HepG2 (cell line): Measurements from ENCODE around the gene OR7G1. TPM values are rescaled to one million over a fixed set of nuclear protein-coding genes. Genes with fewer than 3 reads are reported as not detected.

Source experiments
- ELF4 ChIP-seq: sonication (generic); formaldehyde crosslinking; IDR thresholded peaks from 2 replicates; pipeline ENCODE4 v1.5.0; 2020; ENCODE audit warnings: missing genetic modification reagents, mild to moderate bottlenecking, moderate library complexity, borderline replicate concordance
- NCOA2 ChIP-seq: sonication (generic); formaldehyde crosslinking; IDR thresholded peaks from 2 replicates; pipeline ENCODE4 v1.8.0; 2022; ENCODE audit warnings: inconsistent platforms
- SOX13 ChIP-seq, 3 experiments: fragments of 450-650 bp in 1 of 3; sonication (generic) in 1 of 3; formaldehyde crosslinking in 1 of 3; IDR thresholded peaks in 2 of 3; conservative IDR thresholded peaks in 1 of 3; 2 replicates each; pipeline versions ENCODE4 v1.5.0 to v1.6.1; 2016 to 2020; ENCODE audit warnings: antibody characterized with exemption in 1 of 3, mild to moderate bottlenecking in 1 of 3, missing compliant biosample characterization in 1 of 3, missing genetic modification reagents in 1 of 3, moderate library complexity in 1 of 3
- polyA plus RNA-seq, 8 experiments: library from polyadenylated mRNA; depleted of rRNA in 3 of 8; stranded (reverse) in 7 of 8; unstranded in 1 of 8; fragments of >200 nt; fragmentation: Illumina TruSeq in 4 of 8; extraction: Trizol in 4 of 8; gene quantifications; 2 replicates each; pipeline versions ENCODE4 v1.2.1 to v1.2.3, GENCODE V29; 2011 to 2016; ENCODE audit warnings: low read depth in 4 of 8, missing spikeins in 1 of 8, mixed read lengths in 1 of 8; ENCODE audit not compliant: insufficient read depth in 1 of 8
- total RNA-seq, 5 experiments: library from RNA; depleted of rRNA; stranded (reverse); fragments of >200 nt; fragmentation: Illumina TruSeq; extraction: Trizol; gene quantifications; 2 replicates each; pipeline ENCODE4 v1.2.3, GENCODE V29; 2016; ENCODE audit warnings: low read depth in 1 of 5
- TF ChIP-seq, protein P1 (sequence below): sonication (generic); formaldehyde crosslinking; IDR thresholded peaks from 2 replicates; pipeline ENCODE4 v1.5.0; 2020; ENCODE audit warnings: mild to moderate bottlenecking, missing genetic modification reagents
- TF ChIP-seq, protein P2 (sequence below): sonication (generic); formaldehyde crosslinking; conservative IDR thresholded peaks from 2 replicates; pipeline ENCODE4 v1.4.0; 2020; ENCODE audit warnings: missing genetic modification reagents
- TF ChIP-seq, protein P3 (sequence below): sonication (generic); formaldehyde crosslinking; IDR thresholded peaks from 2 replicates; pipeline ENCODE4 v1.4.0; 2020; ENCODE audit warnings: missing genetic modification reagents
- TF ChIP-seq, protein P4 (sequence below): sonication (generic); formaldehyde crosslinking; IDR thresholded peaks from 2 replicates; pipeline ENCODE4 v1.4.0; 2020; ENCODE audit warnings: mild to moderate bottlenecking, missing genetic modification reagents, borderline replicate concordance
- TF ChIP-seq, protein P5 (sequence below): sonication (generic); formaldehyde crosslinking; IDR thresholded peaks from 2 replicates; pipeline ENCODE4 v1.4.0; 2020; ENCODE audit warnings: mild to moderate bottlenecking, missing genetic modification reagents
- TF ChIP-seq, protein P6 (sequence below): sonication (generic); formaldehyde crosslinking; IDR thresholded peaks from 2 replicates; pipeline ENCODE4 v1.4.0; 2020; ENCODE audit warnings: missing genetic modification reagents, low read depth, mild to moderate bottlenecking, borderline replicate concordance
- TF ChIP-seq, protein P7 (sequence below): sonication (generic); formaldehyde crosslinking; IDR thresholded peaks from 2 replicates; pipeline ENCODE4 v1.8.0; 2022; ENCODE audit warnings: missing genetic modification reagents, mild to moderate bottlenecking, moderate library complexity, borderline replicate concordance

Gene OR7G1
- total and polyA plus RNA-seq, 2 of the 13 experiments (the other 11 are each of a cell fraction or from before 2014, with no cell fraction given) = not detected

DNA sequence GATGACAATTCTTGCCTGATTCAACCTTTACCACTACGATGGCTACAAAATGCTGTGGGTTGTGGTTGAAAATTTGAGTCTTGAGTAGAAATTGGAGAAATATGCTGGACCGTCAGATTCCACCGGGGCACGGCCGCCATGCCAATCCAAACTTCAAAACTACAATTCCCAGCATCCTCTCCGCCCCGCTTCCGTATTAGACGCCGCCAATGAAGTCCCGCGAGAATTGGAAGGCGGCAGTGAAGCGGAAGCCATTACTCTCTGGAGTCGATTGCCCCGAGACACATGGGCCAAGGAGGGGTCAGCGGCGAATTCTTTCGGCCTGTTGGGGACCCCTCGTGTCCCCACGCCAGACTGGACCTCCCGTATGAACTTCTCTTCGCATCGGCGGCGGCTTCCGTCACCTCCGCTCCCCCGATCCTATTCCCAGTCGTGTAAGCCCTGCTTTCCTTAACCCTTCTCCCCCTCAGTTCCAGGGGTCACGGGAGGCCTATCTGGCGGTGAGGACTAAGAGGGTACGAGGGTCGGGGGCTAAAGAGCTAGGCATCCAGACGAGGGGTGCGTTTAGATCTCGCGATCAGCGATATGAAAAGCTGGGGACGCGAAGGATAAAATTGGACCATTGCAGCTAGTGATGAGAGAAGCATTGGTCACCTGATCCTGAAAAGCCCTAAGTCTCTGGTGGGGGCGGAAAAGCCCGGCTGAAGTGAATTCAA is 24.8 kb upstream of the OR7G1 start, which contains the start of gene ZNF317 (continued):
- TF ChIP-seq, protein P1, sequence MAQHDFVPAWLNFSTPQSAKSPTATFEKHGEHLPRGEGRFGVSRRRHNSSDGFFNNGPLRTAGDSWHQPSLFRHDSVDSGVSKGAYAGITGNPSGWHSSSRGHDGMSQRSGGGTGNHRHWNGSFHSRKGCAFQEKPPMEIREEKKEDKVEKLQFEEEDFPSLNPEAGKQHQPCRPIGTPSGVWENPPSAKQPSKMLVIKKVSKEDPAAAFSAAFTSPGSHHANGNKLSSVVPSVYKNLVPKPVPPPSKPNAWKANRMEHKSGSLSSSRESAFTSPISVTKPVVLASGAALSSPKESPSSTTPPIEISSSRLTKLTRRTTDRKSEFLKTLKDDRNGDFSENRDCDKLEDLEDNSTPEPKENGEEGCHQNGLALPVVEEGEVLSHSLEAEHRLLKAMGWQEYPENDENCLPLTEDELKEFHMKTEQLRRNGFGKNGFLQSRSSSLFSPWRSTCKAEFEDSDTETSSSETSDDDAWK = no peak
- no peak for TF ChIP-seq SOX13 (IDR thresholded peaks at IDR 0.05)
- TF ChIP-seq SOX13 (CRISPR knock-in tag; conservative IDR thresholded peaks at IDR 0.05 in 1 of 2, IDR thresholded peaks at IDR 0.05 in 1 of 2) = peak in 1 of 2 experiments; percentile 25; a peak in 1 of 4 replicates
- TF ChIP-seq, protein P2, sequence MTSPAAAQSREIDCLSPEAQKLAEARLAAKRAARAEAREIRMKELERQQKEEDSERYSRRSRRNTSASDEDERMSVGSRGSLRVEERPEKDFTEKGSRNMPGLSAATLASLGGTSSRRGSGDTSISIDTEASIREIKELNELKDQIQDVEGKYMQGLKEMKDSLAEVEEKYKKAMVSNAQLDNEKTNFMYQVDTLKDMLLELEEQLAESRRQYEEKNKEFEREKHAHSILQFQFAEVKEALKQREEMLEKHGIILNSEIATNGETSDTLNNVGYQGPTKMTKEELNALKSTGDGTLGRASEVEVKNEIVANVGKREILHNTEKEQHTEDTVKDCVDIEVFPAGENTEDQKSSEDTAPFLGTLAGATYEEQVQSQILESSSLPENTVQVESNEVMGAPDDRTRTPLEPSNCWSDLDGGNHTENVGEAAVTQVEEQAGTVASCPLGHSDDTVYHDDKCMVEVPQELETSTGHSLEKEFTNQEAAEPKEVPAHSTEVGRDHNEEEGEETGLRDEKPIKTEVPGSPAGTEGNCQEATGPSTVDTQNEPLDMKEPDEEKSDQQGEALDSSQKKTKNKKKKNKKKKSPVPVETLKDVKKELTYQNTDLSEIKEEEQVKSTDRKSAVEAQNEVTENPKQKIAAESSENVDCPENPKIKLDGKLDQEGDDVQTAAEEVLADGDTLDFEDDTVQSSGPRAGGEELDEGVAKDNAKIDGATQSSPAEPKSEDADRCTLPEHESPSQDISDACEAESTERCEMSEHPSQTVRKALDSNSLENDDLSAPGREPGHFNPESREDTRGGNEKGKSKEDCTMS = no peak
- TF ChIP-seq, protein P3, sequence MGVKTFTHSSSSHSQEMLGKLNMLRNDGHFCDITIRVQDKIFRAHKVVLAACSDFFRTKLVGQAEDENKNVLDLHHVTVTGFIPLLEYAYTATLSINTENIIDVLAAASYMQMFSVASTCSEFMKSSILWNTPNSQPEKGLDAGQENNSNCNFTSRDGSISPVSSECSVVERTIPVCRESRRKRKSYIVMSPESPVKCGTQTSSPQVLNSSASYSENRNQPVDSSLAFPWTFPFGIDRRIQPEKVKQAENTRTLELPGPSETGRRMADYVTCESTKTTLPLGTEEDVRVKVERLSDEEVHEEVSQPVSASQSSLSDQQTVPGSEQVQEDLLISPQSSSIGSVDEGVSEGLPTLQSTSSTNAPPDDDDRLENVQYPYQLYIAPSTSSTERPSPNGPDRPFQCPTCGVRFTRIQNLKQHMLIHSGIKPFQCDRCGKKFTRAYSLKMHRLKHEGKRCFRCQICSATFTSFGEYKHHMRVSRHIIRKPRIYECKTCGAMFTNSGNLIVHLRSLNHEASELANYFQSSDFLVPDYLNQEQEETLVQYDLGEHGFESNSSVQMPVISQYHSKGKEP (CRISPR knock-in tag) = no peak
- peak; percentile 100 for TF ChIP-seq ELF4
- TF ChIP-seq, protein P4, sequence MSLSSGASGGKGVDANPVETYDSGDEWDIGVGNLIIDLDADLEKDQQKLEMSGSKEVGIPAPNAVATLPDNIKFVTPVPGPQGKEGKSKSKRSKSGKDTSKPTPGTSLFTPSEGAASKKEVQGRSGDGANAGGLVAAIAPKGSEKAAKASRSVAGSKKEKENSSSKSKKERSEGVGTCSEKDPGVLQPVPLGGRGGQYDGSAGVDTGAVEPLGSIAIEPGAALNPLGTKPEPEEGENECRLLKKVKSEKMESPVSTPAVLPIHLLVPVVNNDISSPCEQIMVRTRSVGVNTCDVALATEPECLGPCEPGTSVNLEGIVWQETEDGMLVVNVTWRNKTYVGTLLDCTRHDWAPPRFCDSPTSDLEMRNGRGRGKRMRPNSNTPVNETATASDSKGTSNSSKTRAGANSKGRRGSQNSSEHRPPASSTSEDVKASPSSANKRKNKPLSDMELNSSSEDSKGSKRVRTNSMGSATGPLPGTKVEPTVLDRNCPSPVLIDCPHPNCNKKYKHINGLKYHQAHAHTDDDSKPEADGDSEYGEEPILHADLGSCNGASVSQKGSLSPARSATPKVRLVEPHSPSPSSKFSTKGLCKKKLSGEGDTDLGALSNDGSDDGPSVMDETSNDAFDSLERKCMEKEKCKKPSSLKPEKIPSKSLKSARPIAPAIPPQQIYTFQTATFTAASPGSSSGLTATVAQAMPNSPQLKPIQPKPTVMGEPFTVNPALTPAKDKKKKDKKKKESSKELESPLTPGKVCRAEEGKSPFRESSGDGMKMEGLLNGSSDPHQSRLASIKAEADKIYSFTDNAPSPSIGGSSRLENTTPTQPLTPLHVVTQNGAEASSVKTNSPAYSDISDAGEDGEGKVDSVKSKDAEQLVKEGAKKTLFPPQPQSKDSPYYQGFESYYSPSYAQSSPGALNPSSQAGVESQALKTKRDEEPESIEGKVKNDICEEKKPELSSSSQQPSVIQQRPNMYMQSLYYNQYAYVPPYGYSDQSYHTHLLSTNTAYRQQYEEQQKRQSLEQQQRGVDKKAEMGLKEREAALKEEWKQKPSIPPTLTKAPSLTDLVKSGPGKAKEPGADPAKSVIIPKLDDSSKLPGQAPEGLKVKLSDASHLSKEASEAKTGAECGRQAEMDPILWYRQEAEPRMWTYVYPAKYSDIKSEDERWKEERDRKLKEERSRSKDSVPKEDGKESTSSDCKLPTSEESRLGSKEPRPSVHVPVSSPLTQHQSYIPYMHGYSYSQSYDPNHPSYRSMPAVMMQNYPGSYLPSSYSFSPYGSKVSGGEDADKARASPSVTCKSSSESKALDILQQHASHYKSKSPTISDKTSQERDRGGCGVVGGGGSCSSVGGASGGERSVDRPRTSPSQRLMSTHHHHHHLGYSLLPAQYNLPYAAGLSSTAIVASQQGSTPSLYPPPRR (CRISPR knock-in tag) = no peak
- TF ChIP-seq, protein P5, sequence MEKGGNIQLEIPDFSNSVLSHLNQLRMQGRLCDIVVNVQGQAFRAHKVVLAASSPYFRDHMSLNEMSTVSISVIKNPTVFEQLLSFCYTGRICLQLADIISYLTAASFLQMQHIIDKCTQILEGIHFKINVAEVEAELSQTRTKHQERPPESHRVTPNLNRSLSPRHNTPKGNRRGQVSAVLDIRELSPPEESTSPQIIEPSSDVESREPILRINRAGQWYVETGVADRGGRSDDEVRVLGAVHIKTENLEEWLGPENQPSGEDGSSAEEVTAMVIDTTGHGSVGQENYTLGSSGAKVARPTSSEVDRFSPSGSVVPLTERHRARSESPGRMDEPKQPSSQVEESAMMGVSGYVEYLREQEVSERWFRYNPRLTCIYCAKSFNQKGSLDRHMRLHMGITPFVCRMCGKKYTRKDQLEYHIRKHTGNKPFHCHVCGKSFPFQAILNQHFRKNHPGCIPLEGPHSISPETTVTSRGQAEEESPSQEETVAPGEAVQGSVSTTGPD (CRISPR knock-in tag) = 0 out of 2 replicates have a peak, but pooled peaks have one; percentile 35
- TF ChIP-seq, protein P6, sequence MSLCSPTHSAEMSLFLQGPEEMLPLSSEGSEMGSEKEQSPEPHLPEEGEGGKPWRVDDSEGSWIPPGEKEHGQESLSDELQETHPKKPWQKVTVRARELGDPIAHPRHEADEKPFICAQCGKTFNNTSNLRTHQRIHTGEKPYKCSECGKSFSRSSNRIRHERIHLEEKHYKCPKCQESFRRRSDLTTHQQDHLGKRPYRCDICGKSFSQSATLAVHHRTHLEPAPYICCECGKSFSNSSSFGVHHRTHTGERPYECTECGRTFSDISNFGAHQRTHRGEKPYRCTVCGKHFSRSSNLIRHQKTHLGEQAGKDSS = no peak
- TF ChIP-seq NCOA2 = peak; percentile 21; the same call in 1 of the 2 replicates
- TF ChIP-seq, protein P7, sequence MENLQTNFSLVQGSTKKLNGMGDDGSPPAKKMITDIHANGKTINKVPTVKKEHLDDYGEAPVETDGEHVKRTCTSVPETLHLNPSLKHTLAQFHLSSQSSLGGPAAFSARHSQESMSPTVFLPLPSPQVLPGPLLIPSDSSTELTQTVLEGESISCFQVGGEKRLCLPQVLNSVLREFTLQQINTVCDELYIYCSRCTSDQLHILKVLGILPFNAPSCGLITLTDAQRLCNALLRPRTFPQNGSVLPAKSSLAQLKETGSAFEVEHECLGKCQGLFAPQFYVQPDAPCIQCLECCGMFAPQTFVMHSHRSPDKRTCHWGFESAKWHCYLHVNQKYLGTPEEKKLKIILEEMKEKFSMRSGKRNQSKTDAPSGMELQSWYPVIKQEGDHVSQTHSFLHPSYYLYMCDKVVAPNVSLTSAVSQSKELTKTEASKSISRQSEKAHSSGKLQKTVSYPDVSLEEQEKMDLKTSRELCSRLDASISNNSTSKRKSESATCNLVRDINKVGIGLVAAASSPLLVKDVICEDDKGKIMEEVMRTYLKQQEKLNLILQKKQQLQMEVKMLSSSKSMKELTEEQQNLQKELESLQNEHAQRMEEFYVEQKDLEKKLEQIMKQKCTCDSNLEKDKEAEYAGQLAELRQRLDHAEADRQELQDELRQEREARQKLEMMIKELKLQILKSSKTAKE (CRISPR knock-in tag) = no peak
